ENCODE results near the gene SKI.
A peak's percentile ranks its signal among the peaks of the same experiment; 100 is the strongest.

SKI gene

DNA sequence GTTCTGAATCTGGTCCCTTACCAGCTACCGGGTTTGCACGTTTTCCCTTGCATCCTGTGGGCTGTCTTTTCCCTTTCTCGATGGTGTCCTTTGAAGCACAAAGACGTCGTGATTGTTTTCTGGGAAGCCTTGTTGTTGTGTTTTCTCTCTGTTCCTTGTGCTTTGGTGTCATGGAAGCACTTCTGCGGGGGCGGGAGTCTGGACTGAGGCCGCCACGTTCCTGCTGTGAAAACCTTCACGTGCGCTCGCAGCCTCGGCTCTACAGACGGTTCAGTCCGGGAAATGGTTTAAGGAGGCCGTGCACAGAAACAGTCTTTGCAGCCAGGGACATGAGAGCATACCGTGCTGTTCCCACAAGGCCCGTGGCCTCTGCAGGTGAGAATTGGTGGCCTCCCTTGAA is 68.5 kb downstream of the SKI start:
- H3K27ac ChIP-seq = no peak overlapping the region
- intact Hi-C loops (cut with DNase I; ENCODE audit: low total_unique reads) = no loop called here
- TF ChIP-seq, protein P1, sequence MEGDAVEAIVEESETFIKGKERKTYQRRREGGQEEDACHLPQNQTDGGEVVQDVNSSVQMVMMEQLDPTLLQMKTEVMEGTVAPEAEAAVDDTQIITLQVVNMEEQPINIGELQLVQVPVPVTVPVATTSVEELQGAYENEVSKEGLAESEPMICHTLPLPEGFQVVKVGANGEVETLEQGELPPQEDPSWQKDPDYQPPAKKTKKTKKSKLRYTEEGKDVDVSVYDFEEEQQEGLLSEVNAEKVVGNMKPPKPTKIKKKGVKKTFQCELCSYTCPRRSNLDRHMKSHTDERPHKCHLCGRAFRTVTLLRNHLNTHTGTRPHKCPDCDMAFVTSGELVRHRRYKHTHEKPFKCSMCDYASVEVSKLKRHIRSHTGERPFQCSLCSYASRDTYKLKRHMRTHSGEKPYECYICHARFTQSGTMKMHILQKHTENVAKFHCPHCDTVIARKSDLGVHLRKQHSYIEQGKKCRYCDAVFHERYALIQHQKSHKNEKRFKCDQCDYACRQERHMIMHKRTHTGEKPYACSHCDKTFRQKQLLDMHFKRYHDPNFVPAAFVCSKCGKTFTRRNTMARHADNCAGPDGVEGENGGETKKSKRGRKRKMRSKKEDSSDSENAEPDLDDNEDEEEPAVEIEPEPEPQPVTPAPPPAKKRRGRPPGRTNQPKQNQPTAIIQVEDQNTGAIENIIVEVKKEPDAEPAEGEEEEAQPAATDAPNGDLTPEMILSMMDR (IDR thresholded peaks at IDR 0.05) = no peak
- H3K4me1 ChIP-seq = peaks cover 13 to 99% (median 78%) of the 10 kb centered on the region in 4 donors
- H3K4me3 ChIP-seq = no peak overlapping the region
- no peak for DNase-seq
- H3K9me3 ChIP-seq = no peaks in the 10 kb centered on the region
- H3K36me3 ChIP-seq = peaks cover 0 to 9% (median 0%) of the 10 kb centered on the region in 3 donors
- no peaks in the 10 kb centered on the region for H3K27me3 ChIP-seq

DNA sequence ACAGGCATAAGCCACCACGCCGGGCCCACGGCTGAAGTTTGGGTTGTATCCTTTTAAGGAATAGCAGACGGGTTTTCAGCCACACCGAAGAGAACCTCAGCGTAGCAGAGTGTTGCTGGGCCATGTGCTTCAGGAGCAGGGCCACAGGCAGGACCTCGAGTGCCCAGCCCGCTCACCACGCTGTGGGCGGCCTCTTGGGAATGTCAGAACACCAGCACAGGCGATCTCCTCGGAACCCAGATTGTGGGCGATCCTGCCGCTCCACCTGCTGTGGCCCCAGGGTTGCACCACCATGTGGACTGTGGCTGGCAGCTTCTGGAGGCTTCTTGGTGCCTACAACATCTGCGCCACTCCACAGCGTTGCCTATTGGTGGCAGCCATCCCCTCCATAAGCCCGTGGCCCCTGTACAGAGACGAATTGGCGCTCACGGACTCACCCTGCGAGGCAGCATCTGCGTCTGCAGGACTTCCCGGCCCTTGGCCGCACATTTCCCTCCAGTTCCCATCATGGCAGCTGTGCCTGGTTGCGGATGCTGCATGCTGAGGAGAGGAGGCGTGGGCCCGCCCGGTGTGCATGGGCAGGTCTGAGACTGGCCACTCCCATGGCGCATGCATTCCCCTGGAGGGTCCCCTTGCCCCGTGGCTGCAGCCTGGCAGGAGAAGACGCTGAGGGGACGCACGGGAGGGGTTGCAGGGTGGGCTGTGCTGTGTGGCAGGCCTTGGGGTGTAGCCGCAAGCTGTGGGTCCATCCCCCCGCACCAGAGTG is 69.3 kb downstream of the SKI start:
- intact Hi-C loops (cut with DNase I; ENCODE audit: low total_unique reads) = no loop called here
- Histone ChIP-seq H3K4me1 (peaks cover 13 to 99% (median 77%) of the 10 kb centered on the region in 4 donors), H3K27me3 (no peaks in the 10 kb centered on the region), H3K9me3 (no peaks in the 10 kb centered on the region), H3K4me3 (no peak overlapping the region), H3K27ac (no peak overlapping the region), H3K36me3 (peaks cover 0 to 10% (median 0%) of the 10 kb centered on the region in 3 donors)
- TF ChIP-seq, protein P1 (IDR thresholded peaks at IDR 0.05) = no peak
- no peak for DNase-seq

DNA sequence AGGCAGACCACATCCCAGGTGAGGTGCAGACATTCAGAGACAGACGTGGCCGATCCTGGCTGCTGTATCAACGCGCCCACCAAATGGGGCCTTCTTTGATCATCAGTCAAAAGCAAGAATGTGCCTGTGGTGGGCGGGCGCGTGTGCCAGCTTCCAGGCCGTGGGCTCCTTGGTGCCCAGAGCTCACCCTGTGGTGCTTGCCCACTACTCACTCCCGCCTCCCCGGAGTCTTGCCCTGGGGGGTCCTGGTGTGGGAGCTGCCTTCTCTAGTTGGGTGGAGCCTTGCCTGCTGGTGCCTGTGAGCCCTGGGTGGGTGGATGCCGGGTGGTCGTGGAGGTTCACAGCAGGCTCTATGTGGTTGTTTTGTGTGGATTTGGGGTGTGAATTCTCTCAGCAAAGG is 70.6 kb downstream of the SKI start:
- TF ChIP-seq, protein P1 (IDR thresholded peaks at IDR 0.05) = no peak
- intact Hi-C loops (cut with DNase I; ENCODE audit: low total_unique reads) = no loop called here
- no peaks in the 10 kb centered on the region for H3K27me3 ChIP-seq
- peak overlapping the region in 1 of 2 donors; percentile 41 for H3K4me3 ChIP-seq
- H3K27ac ChIP-seq = peak overlapping the region; percentile 73 to 74
- peaks cover 7 to 22% (median 9%) of the 10 kb centered on the region in 3 donors for H3K36me3 ChIP-seq
- H3K4me1 ChIP-seq = peaks cover 13 to 91% (median 70%) of the 10 kb centered on the region in 4 donors
- no peaks in the 10 kb centered on the region for H3K9me3 ChIP-seq
- DNase-seq = no peak

DNA sequence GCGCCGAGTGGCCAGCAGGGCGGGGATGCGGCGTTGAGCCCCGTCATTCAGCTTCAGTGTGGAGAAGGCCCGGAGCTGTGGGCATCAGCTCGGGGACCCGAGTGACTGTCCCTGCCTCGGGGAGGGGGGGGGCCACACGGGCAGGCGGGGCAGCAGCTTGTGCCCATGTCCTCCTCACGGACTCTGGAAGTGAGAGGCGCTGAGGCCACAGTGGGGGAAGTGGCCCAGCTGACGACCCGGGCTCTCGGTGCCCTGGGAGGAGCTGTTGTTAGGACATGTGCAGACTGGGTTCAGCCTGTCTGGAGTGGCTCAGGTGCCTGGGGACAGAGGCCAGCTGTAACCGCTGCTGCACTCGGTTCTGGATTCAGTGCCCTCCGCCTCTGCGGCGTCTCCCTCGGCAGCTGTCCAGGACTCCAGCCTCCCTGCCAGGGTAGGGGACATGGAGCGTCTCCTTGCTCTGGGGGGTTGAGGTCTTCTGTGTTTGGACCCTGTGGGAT is 71.1 kb downstream of the SKI start:
- H3K27ac ChIP-seq = peak overlapping the region; percentile 73 to 74
- no peaks in the 10 kb centered on the region for H3K27me3 ChIP-seq
- peaks cover 13 to 86% (median 65%) of the 10 kb centered on the region in 4 donors for H3K4me1 ChIP-seq
- intact Hi-C loops (cut with DNase I; ENCODE audit: low total_unique reads) = no loop called here
- DNase-seq = peak in 1 of 2 donors; percentile 52
- TF ChIP-seq, protein P1 (IDR thresholded peaks at IDR 0.05) = no peak
- no peaks in the 10 kb centered on the region for H3K9me3 ChIP-seq
- H3K4me3 ChIP-seq = peak overlapping the region in 1 of 2 donors; percentile 41
- peaks cover 12 to 27% (median 14%) of the 10 kb centered on the region in 3 donors for H3K36me3 ChIP-seq

DNA sequence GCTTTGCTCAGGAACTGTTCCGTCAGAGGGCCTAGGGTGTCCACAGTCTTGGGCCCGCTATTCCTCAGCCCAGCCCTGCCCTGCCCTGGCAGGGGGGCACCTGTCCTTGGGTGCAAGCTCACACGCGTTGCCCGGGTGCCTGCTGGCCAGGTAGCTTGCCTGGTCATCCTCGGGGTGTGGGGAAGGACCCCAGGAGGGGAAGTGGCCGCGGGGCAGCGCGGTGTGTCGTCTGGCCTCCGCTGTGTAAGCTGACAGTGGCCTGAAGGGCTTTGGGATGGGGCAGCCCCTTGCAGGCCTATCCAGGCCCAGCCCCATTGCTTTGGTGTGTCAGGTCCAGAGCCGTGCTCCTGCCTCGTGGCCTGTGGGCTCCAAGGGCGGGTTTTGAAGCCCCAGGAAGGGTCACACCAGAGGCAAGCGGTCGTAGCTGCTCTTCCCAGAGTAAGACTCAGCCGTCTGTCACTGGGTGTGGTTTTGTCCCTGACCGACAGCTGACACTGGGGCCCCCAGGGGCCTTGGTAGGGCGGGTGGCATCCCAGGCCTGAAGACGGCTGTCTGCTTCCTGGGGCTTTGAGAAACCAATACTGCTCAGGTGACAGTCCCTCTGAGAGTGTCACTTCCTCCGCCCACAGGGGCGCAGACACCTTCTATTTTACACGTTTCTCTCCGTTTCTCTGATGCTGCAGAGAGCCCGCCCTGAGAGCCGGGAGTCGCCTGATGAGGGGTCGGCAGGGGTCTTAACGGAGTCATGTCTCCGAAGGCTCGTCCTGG is 72.1 kb downstream of the SKI start:
- H3K4me3 ChIP-seq = peak overlapping the region; percentile 22 to 41
- H3K9me3 ChIP-seq = no peaks in the 10 kb centered on the region
- peaks cover 13 to 76% (median 59%) of the 10 kb centered on the region in 4 donors for H3K4me1 ChIP-seq
- H3K27ac ChIP-seq = peak overlapping the region; percentile 73 to 74
- peaks cover 22 to 37% (median 24%) of the 10 kb centered on the region in 3 donors for H3K36me3 ChIP-seq
- DNase-seq = no peak
- H3K27me3 ChIP-seq = no peaks in the 10 kb centered on the region
- intact Hi-C loops (cut with DNase I; ENCODE audit: low total_unique reads) = no loop called here
- TF ChIP-seq, protein P1 (IDR thresholded peaks at IDR 0.05) = no peak

Measured in tibial artery (tissue), 4 donors.